ENCODE data around the gene NRXN2. TPM values are rescaled to one million over a fixed set of nuclear protein-coding genes. Genes with fewer than 3 reads are reported as not detected.

Gene NRXN2
- polyA plus RNA-seq, 1 of the 3 experiments (the other 2 are of a cell fraction): 0.15 TPM

DNA sequence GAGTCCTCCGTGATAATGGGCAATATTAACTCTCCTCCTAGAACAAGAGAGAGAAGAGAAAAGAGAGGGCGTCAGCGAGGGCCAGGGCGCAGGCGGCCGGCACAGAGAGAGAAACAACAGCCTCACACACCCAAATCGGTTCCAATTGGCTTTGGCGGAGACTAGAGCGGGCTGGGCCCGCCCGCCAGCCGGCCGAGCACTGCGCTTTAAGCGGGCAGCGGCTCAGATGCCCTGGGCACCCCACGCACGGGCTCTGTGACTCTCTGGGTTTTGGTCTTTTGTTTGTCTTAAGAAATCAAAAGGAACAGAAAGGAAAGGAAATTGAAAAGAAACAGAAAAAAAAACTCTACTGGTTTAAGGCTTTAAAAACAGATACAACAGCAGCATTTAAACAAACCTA lies 115.0 kb downstream of the NRXN2 start:
- POLR2A ChIA-PET: no interaction called here
- Histone ChIP-seq H3K4me2 (no peak overlapping the region), H3K4me3 (ENCODE audit: low read depth in 2 of 2, low read length in 1 of 2) (no peak overlapping the region), H2AFZ (ENCODE audit: low read depth) (no peak overlapping the region), H3K79me2 (ENCODE audit: insufficient read depth) (no peaks in the 10 kb centered on the region), H4K20me1 (ENCODE audit: insufficient read depth) (no peaks in the 10 kb centered on the region), H3K27ac (ENCODE audit: low read depth in 2 of 2, low read length in 1 of 2) (no peak overlapping the region; a peak in 1 of 4 replicates), H3K9me2 (no peaks in the 10 kb centered on the region), H3K9ac (no peak overlapping the region), H3K27me3 (ENCODE audit: insufficient read depth) (0 out of 2 replicates have a peak, but pooled peaks cover 5% of the 10 kb centered on the region), H3K36me3 (replicated peaks in 1 of 2; ENCODE audit: control insufficient read depth in 1 of 2, insufficient read depth in 2 of 2, low read length in 1 of 2) (no peaks in the 10 kb centered on the region), H3K4me1 (ENCODE audit: control insufficient read depth in 1 of 2, insufficient read depth in 2 of 2, low read depth in 1 of 2, low read length in 1 of 2) (peaks cover 0 to 3% of the 10 kb centered on the region in 2 experiments; a peak in 1 of 4 replicates), H3F3A (replicated peaks; ENCODE audit: insufficient read depth) (no peaks in the 10 kb centered on the region), H3K9me3 (no peaks in the 10 kb centered on the region)
- no peak for DNase-seq
- 85% methylated on average over 18 of the region's 18 CpGs for WGBS (ENCODE audit: low lambda C conversion rate)
- CTCF ChIA-PET: no interaction called here
- TF ChIP-seq RFX5 (IDR thresholded peaks at IDR 0.05; ENCODE audit: low read length) (no peak), SMC3 (IDR thresholded peaks at IDR 0.05; ENCODE audit: low read depth, low read length) (no peak), CTCF (IDR thresholded peaks at IDR 0.05) (no peak), EZH2phosphoT487 (IDR thresholded peaks at IDR 0.05; ENCODE audit: borderline replicate concordance, low read depth) (no peak), RAD21 (IDR thresholded peaks at IDR 0.05; ENCODE audit: low read length) (no peak), FOSL2 (IDR thresholded peaks at IDR 0.05; ENCODE audit: borderline replicate concordance, low read depth) (no peak), POLR2AphosphoS5 (IDR thresholded peaks at IDR 0.05; ENCODE audit: low read depth, low read length) (no peak), IRF3 (IDR thresholded peaks at IDR 0.05; ENCODE audit: low read depth, low read length) (no peak), GATA2 (CRISPR knock-in tag; IDR thresholded peaks at IDR 0.05) (no peak), CHD2 (IDR thresholded peaks at IDR 0.05; ENCODE audit: low read length, partially characterized antibody) (no peak), USF1 (IDR thresholded peaks at IDR 0.05; ENCODE audit: borderline replicate concordance, low read depth) (no peak), FOXM1 (IDR thresholded peaks at IDR 0.05; ENCODE audit: low read depth) (no peak), FOXJ3 (CRISPR knock-in tag; IDR thresholded peaks at IDR 0.05) (no peak)

GRCh38 chr11:64607381-64607985 lies 115.5 kb downstream of the NRXN2 start:
- Histone ChIP-seq H3K9ac (no peak overlapping the region), H3K4me3 (ENCODE audit: low read depth in 2 of 2, low read length in 1 of 2) (no peak overlapping the region), H3K9me3 (no peaks in the 10 kb centered on the region), H4K20me1 (ENCODE audit: insufficient read depth) (no peaks in the 10 kb centered on the region), H3K4me1 (ENCODE audit: control insufficient read depth in 1 of 2, insufficient read depth in 2 of 2, low read depth in 1 of 2, low read length in 1 of 2) (peaks cover 0 to 3% of the 10 kb centered on the region in 2 experiments; a peak in 1 of 4 replicates), H3K9me2 (no peaks in the 10 kb centered on the region), H3K79me2 (ENCODE audit: insufficient read depth) (no peaks in the 10 kb centered on the region), H2AFZ (ENCODE audit: low read depth) (no peak overlapping the region), H3K27me3 (ENCODE audit: insufficient read depth) (0 out of 2 replicates have a peak, but pooled peaks cover 5% of the 10 kb centered on the region), H3K27ac (ENCODE audit: low read depth in 2 of 2, low read length in 1 of 2) (no peak overlapping the region; a peak in 1 of 4 replicates), H3F3A (replicated peaks; ENCODE audit: insufficient read depth) (no peaks in the 10 kb centered on the region), H3K36me3 (replicated peaks in 1 of 2; ENCODE audit: control insufficient read depth in 1 of 2, insufficient read depth in 2 of 2, low read length in 1 of 2) (no peaks in the 10 kb centered on the region), H3K4me2 (no peak overlapping the region)
- DNase-seq: no peak
- ChIA-PET POLR2A (no interaction called here), CTCF (no interaction called here)
- 84% methylated on average over 32 of the region's 55 CpGs for WGBS (ENCODE audit: low lambda C conversion rate)
- no peak for TF ChIP-seq TCF12 (IDR thresholded peaks at IDR 0.05)
- TF ChIP-seq ELF1 (IDR thresholded peaks at IDR 0.05): no peak
- TF ChIP-seq, protein P1, sequence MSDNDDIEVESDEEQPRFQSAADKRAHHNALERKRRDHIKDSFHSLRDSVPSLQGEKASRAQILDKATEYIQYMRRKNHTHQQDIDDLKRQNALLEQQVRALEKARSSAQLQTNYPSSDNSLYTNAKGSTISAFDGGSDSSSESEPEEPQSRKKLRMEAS (IDR thresholded peaks at IDR 0.05; ENCODE audit: low read depth): no peak
- TF ChIP-seq FOSL2 (IDR thresholded peaks at IDR 0.05; ENCODE audit: borderline replicate concordance, low read depth): no peak
- TF ChIP-seq TEAD4 (IDR thresholded peaks at IDR 0.05; ENCODE audit: borderline replicate concordance, insufficient read depth): no peak
- TF ChIP-seq TAF1 (IDR thresholded peaks at IDR 0.05; ENCODE audit: borderline replicate concordance, low read depth, low read length): no peak
- TF ChIP-seq SIN3A (IDR thresholded peaks at IDR 0.05; ENCODE audit: borderline replicate concordance, low read depth, low read length): no peak
- no peak for TF ChIP-seq ZBTB33 (IDR thresholded peaks at IDR 0.05; ENCODE audit: borderline replicate concordance, low read depth)
- TF ChIP-seq NRF1 (IDR thresholded peaks at IDR 0.05; ENCODE audit: low read depth, low read length): no peak
- TF ChIP-seq GATA2 (CRISPR knock-in tag; IDR thresholded peaks at IDR 0.05): no peak
- no peak for TF ChIP-seq YY1 (IDR thresholded peaks at IDR 0.05; ENCODE audit: low read depth)
